HEK293T (cell line): Measurements from ENCODE around the gene REC8.

Experiments
- ARNT ChIP-seq: fragments of 450-650 bp; IDR thresholded peaks from 2 replicates; pipeline ENCODE4 v1.6.1; 2017; ENCODE audit warnings: mild to moderate bottlenecking
- BHLHE40 ChIP-seq: fragments of 450-650 bp; IDR thresholded peaks from 2 replicates; pipeline ENCODE4 v1.6.1; 2016; ENCODE audit warnings: mild to moderate bottlenecking, moderate library complexity, borderline replicate concordance
- CTBP1 ChIP-seq: fragments of 450-650 bp; IDR thresholded peaks from 2 replicates; pipeline ENCODE4 v1.6.1; 2016; ENCODE audit warnings: borderline replicate concordance
- ELF4 ChIP-seq: fragments of 450-650 bp; IDR thresholded peaks from 2 replicates; pipeline ENCODE4 v1.6.1; 2017; ENCODE audit warnings: antibody characterized with exemption
- FOXK2 ChIP-seq: fragments of 450-650 bp; IDR thresholded peaks from 2 replicates; pipeline ENCODE4 v1.6.1; 2016; ENCODE audit warnings: mild to moderate bottlenecking
- FOXM1 ChIP-seq: fragments of 450-650 bp; IDR thresholded peaks from 2 replicates; pipeline ENCODE4 v1.6.1; 2017; ENCODE audit warnings: mild to moderate bottlenecking, borderline replicate concordance
- HDGF ChIP-seq: fragments of 450-650 bp; IDR thresholded peaks from 2 replicates; pipeline ENCODE4 v1.6.1; 2017; ENCODE audit warnings: antibody characterized with exemption, borderline replicate concordance
- NFRKB ChIP-seq: fragments of 450-650 bp; IDR thresholded peaks from 2 replicates; pipeline ENCODE4 v1.6.1; 2016; ENCODE audit warnings: mild to moderate bottlenecking, moderate library complexity
- SP1 ChIP-seq: fragments of 450-650 bp; IDR thresholded peaks from 2 replicates; pipeline ENCODE4 v1.6.1; 2017
- SUZ12 ChIP-seq: fragments of 450-650 bp; IDR thresholded peaks from 2 replicates; pipeline ENCODE4 v1.6.1; 2016; ENCODE audit warnings: mild to moderate bottlenecking
- TARDBP ChIP-seq: fragments of 450-650 bp; IDR thresholded peaks from 2 replicates; pipeline ENCODE4 v1.6.1; 2016
- ZNF384 ChIP-seq: fragments of 450-650 bp; IDR thresholded peaks from 2 replicates; pipeline ENCODE4 v1.6.1; 2016
- TF ChIP-seq, protein P1 (sequence below): fragments of 450-650 bp; IDR thresholded peaks from 2 replicates; pipeline ENCODE4 v1.6.1; 2016

DNA sequence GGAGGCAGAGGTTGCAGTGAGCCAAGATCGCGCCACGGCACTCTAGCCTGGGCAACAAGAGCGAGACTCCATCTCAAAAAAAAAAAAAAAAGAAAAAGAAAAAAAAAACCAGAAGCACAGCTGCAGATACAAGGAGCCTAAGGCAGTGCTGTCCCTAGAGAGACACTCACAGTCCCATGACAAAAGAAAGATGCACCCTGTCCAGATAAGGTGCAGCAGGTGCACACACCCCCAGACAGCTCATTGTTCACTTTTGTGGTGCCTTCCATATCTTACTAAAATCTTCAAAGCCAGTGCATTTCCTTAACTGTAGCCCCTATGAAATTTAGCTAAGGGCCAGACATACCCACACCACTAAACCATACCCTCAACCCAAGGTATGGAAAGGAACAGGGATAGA is 49.5 kb upstream of the REC8 start:
- TF ChIP-seq FOXK2 = no peak
- no peak for TF ChIP-seq SUZ12
- no peak for TF ChIP-seq ARNT
- TF ChIP-seq SP1 = no peak
- TF ChIP-seq FOXM1 = no peak
- no peak for TF ChIP-seq HDGF
- no peak for TF ChIP-seq ZNF384
- no peak for TF ChIP-seq CTBP1
- no peak for TF ChIP-seq BHLHE40
- TF ChIP-seq ELF4 = no peak
- no peak for TF ChIP-seq NFRKB
- TF ChIP-seq TARDBP = no peak
- TF ChIP-seq, protein P1, sequence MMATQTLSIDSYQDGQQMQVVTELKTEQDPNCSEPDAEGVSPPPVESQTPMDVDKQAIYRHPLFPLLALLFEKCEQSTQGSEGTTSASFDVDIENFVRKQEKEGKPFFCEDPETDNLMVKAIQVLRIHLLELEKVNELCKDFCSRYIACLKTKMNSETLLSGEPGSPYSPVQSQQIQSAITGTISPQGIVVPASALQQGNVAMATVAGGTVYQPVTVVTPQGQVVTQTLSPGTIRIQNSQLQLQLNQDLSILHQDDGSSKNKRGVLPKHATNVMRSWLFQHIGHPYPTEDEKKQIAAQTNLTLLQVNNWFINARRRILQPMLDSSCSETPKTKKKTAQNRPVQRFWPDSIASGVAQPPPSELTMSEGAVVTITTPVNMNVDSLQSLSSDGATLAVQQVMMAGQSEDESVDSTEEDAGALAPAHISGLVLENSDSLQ = no peak
